Measurements from ENCODE around the gene THEM5.

THEM5 gene

GRCh38 chr1:151806170-151806569, 47.3 kb downstream of the THEM5 start:
- Histone ChIP-seq H3K4me1 (peaks cover 35 to 84% (median 79%) of the 10 kb centered on the region in 10 experiments), H3K9ac (peak overlapping the region in 2 of 11 experiments; percentile 15 to 26; a peak in 1 of 22 replicates), H3K9me3 (replicated peaks in 1 of 11) (no peaks in the 10 kb centered on the region), H3K4me2 (peak overlapping the region in 9 of 11 experiments; percentile 87 to 99 (median 93); a peak in 17 of 22 replicates), H3K27me3 (peaks cover 0 to under 1% (median 0%) of the 10 kb centered on the region in 11 experiments; a peak in 1 of 22 replicates), H3K4me3 (no peak overlapping the region), H3K27ac (peak overlapping the region in 4 of 11 experiments; percentile 0 to 39 (median 16); a peak in 4 of 22 replicates), H3K36me3 (no peaks in the 10 kb centered on the region), H4K20me1 (peaks cover 0 to 32% (median 0%) of the 10 kb centered on the region in 11 experiments; a peak in 5 of 22 replicates)
- no peak for TF ChIP-seq Cebpa-rat (IDR thresholded peaks at IDR 0.05)

- Histone ChIP-seq H3K27me3 (peaks cover 0 to 9% (median 0%) of the 10 kb centered on the region in 11 experiments; a peak in 3 of 22 replicates), H3K27ac (peak within 1 kb of the TSS in 5 of 11 experiments; percentile 1 to 51 (median 31); a peak in 6 of 22 replicates)
Measured at GRCh38 chr1:151805066-151805820, 48.3 kb downstream of the THEM5 start, which contains the start of gene LINGO4. Gene LINGO4 (minus strand): TSS chr1:151805419. CDS start chr1:151802704, 2,715 bp downstream.

DNA sequence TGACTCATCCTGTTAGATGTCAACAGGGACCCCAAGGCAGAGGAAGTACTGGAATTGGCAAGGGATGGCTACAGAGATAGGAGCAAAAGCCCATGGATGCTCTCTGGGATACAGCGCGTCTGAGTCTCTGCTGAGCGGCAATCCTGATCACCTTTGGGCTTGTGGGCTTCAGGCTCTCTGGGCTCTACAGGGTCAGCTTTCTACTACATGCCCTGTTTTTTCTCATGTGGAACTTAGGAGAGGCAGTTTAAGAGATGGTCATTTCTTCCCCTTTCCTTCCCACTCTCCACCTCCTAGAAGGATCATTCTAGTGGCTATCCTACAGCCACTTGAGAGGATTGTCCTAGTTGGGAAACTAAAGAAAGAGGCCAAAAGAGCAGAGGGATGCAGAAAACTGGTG, 49.6 kb downstream of the THEM5 start:
- no peak for TF ChIP-seq Cebpa-rat (IDR thresholded peaks at IDR 0.05)
- H3K4me2 ChIP-seq: peak overlapping the region; percentile 68 to 99 (median 91)
- H3K27ac ChIP-seq: no peak overlapping the region
- H3K36me3 ChIP-seq: no peaks in the 10 kb centered on the region
- H3K4me1 ChIP-seq: peaks cover 47 to 96% (median 91%) of the 10 kb centered on the region in 10 experiments
- no peaks in the 10 kb centered on the region for H3K9me3 ChIP-seq (replicated peaks in 1 of 11)
- peaks cover 0 to 32% (median 0%) of the 10 kb centered on the region in 11 experiments; a peak in 5 of 22 replicates for H4K20me1 ChIP-seq
- H3K4me3 ChIP-seq: no peak overlapping the region
- 0 out of 22 replicates have a peak overlapping the region, but pooled peaks of 1 of the 11 experiments have one; percentile 46 for H3K9ac ChIP-seq
- peaks cover 0 to 13% (median 0%) of the 10 kb centered on the region in 11 experiments; a peak in 3 of 22 replicates for H3K27me3 ChIP-seq

More at GRCh38 chr1:151805066-151805820, 48.3 kb downstream of the THEM5 start, which contains the start of gene LINGO4:
- peak within 1 kb of the TSS; percentile 68 to 99 (median 91) for H3K4me2 ChIP-seq
- H3K9me3 ChIP-seq (replicated peaks in 1 of 11): no peaks in the 10 kb centered on the region
- no peaks in the 10 kb centered on the region for H3K36me3 ChIP-seq
- H3K9ac ChIP-seq: peak within 1 kb of the TSS in 8 of 11 experiments; percentile 1 to 61 (median 24); a peak in 12 of 22 replicates
- H3K4me3 ChIP-seq: peak within 1 kb of the TSS in 4 of 10 experiments; percentile 10 to 48 (median 26); a peak in 5 of 20 replicates
- peaks cover 41 to 94% (median 87%) of the 10 kb centered on the region in 10 experiments for H3K4me1 ChIP-seq
- no peak for TF ChIP-seq Cebpa-rat (IDR thresholded peaks at IDR 0.05)
- peaks cover 0 to 32% (median 0%) of the 10 kb centered on the region in 11 experiments; a peak in 5 of 22 replicates for H4K20me1 ChIP-seq

GRCh38 chr1:151803164-151803563, 50.3 kb downstream of the THEM5 start:
- Histone ChIP-seq H3K4me3 (no peak overlapping the region), H3K9me3 (replicated peaks in 1 of 11) (no peaks in the 10 kb centered on the region), H3K27me3 (peaks cover 0 to 13% (median 0%) of the 10 kb centered on the region in 11 experiments; a peak in 3 of 22 replicates), H4K20me1 (peaks cover 0 to 32% (median 0%) of the 10 kb centered on the region in 11 experiments; a peak in 5 of 22 replicates), H3K27ac (no peak overlapping the region), H3K9ac (no peak overlapping the region), H3K4me1 (peaks cover 49 to 93% (median 88%) of the 10 kb centered on the region in 10 experiments), H3K4me2 (peak overlapping the region in 9 of 11 experiments; percentile 87 to 99 (median 93); a peak in 18 of 22 replicates), H3K36me3 (no peaks in the 10 kb centered on the region)
- TF ChIP-seq Cebpa-rat (IDR thresholded peaks at IDR 0.05): no peak

DNA sequence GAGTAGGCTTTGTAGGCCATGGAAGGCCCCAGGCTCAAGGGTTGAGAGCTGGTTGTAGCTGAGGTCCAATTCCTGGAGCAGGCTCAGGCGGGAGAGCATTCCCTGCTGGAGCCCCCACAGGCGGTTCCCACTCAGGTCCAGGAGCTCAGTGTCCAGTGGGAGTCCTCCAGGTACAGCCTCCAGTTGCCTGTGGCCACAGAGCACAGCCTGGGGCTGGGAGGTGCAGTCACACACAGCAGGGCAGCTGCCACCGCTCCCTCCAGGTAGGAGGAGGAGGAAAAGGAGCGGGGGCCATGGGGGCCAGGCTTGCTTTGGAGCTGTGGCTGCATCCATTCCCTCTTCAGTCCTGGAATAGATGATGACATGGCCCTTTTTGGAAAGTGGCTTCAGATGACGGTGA, 51.1 kb downstream of the THEM5 start:
- Histone ChIP-seq H3K4me2 (peak overlapping the region in 9 of 11 experiments; percentile 87 to 99 (median 93); a peak in 14 of 22 replicates), H3K9me3 (replicated peaks in 1 of 11) (no peaks in the 10 kb centered on the region), H3K4me3 (no peak overlapping the region), H3K27ac (no peak overlapping the region), H4K20me1 (peaks cover 0 to 32% (median 0%) of the 10 kb centered on the region in 11 experiments; a peak in 5 of 22 replicates), H3K36me3 (no peaks in the 10 kb centered on the region), H3K9ac (no peak overlapping the region), H3K27me3 (peaks cover 0 to 13% (median 0%) of the 10 kb centered on the region in 11 experiments; a peak in 3 of 22 replicates), H3K4me1 (peaks cover 41 to 85% (median 80%) of the 10 kb centered on the region in 10 experiments)
- no peak for TF ChIP-seq Cebpa-rat (IDR thresholded peaks at IDR 0.05)

DNA sequence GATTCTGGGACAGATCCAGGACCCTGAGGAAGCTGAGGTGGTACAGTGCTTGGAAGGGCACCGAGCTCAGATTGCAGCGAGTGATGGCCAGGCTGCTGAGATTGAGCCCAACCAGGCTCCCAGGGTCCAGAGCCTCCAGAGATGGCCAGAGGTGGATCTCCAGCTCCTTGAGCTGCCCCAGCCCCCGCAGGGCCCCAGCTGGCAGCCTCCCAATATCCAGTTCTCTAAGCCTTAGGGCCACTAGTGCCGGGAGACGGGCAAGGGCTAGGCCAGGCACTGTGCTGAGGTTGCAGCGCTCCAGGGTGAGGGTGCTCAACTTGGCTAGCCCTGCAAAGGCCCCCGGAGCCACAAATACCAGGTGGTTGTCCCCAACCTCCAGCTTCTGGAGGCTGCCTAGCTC, 51.7 kb downstream of the THEM5 start:
- Histone ChIP-seq H3K36me3 (no peaks in the 10 kb centered on the region), H3K4me1 (peaks cover 38 to 80% (median 75%) of the 10 kb centered on the region in 10 experiments), H3K9me3 (replicated peaks in 1 of 11) (no peaks in the 10 kb centered on the region), H3K9ac (no peak overlapping the region), H3K4me2 (peak overlapping the region in 8 of 11 experiments; percentile 87 to 99 (median 94); a peak in 11 of 22 replicates), H4K20me1 (peaks cover 0 to 32% (median 0%) of the 10 kb centered on the region in 11 experiments; a peak in 5 of 22 replicates), H3K27me3 (peaks cover 0 to 13% (median 0%) of the 10 kb centered on the region in 11 experiments; a peak in 3 of 22 replicates), H3K4me3 (no peak overlapping the region), H3K27ac (no peak overlapping the region)
- no peak for TF ChIP-seq Cebpa-rat (IDR thresholded peaks at IDR 0.05)

- peaks cover 38 to 79% (median 70%) of the 10 kb centered on the region in 10 experiments for H3K4me1 ChIP-seq
- H3K36me3 ChIP-seq: no peaks in the 10 kb centered on the region
- peaks cover 0 to 13% (median 0%) of the 10 kb centered on the region in 11 experiments; a peak in 3 of 22 replicates for H3K27me3 ChIP-seq
- H3K4me2 ChIP-seq: peak overlapping the region in 9 of 11 experiments; percentile 61 to 99 (median 91); a peak in 17 of 22 replicates
- no peak for TF ChIP-seq Cebpa-rat (IDR thresholded peaks at IDR 0.05)
- no peak overlapping the region for H3K27ac ChIP-seq
- H3K4me3 ChIP-seq: no peak overlapping the region
- no peak overlapping the region for H3K9ac ChIP-seq
- H4K20me1 ChIP-seq: peaks cover 0 to 32% (median 0%) of the 10 kb centered on the region in 11 experiments; a peak in 5 of 22 replicates
- H3K9me3 ChIP-seq (replicated peaks in 1 of 11): no peaks in the 10 kb centered on the region
Measured at GRCh38 chr1:151801310-151801820, 52.1 kb downstream of the THEM5 start.

GRCh38 chr1:151800830-151801229, 52.7 kb downstream of the THEM5 start:
- Histone ChIP-seq H3K9ac (no peak overlapping the region), H3K4me1 (peaks cover 38 to 79% (median 65%) of the 10 kb centered on the region in 10 experiments), H4K20me1 (peaks cover 0 to 32% (median 0%) of the 10 kb centered on the region in 11 experiments; a peak in 5 of 22 replicates), H3K27ac (no peak overlapping the region), H3K36me3 (no peaks in the 10 kb centered on the region), H3K4me3 (no peak overlapping the region), H3K4me2 (peak overlapping the region; percentile 21 to 99 (median 87); a peak in 19 of 22 replicates), H3K27me3 (peaks cover 0 to 13% (median 0%) of the 10 kb centered on the region in 11 experiments; a peak in 3 of 22 replicates), H3K9me3 (replicated peaks in 1 of 11) (no peaks in the 10 kb centered on the region)
- TF ChIP-seq Cebpa-rat (IDR thresholded peaks at IDR 0.05): no peak
